Ovary (tissue), 3 donors: ENCODE results near the gene KCNAB1.
"Not testable (repeated sequence)": the region's sequence is repeated elsewhere in the genome, so short reads cannot be mapped to it uniquely, and the experiment has no call there.

Experiments used
- EP300 ChIP-seq: sonication (generic); formaldehyde crosslinking; IDR thresholded peaks from one replicate; pipeline ENCODE4 v1.6.1; 2017; ENCODE audit warnings: antibody characterized with exemption
- POLR2A ChIP-seq: fragments of 450-650 bp; IDR thresholded peaks from one replicate; pipeline ENCODE4 v1.6.1; 2017; ENCODE audit warnings: antibody characterized with exemption, mild to moderate bottlenecking, moderate library complexity
- TF ChIP-seq, protein P1 (sequence below), 3 donors: fragments of 450-650 bp in 2 of 3; fragments of 200-600 bp in 1 of 3; IDR thresholded peaks; one replicate each; pipeline versions ENCODE4 v1.5.1 to v1.8.0; 2016 to 2022; ENCODE audit warnings: antibody characterized with exemption in 3 of 3, mild to moderate bottlenecking in 1 of 3
- donor health status: DM: no; HTN: no; CAD: no.

DNA sequence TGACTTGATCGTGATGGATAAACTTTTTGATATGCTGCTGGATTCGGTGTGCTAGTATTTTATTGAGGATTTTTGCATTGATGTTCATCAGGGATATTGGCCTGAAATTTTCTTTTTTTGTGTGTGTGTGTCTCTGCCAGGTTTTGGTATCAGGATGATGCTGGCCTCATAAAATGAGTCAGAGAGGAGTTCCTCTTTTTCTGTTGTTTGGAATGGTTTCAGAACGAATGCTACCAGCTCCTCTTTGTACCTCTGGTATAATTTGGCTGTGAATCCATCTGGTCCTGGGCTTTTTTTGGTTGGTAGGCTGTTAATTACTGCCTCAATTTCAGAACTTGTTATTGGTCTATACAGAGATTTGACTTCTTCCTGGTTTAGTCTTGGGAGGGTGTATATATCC lies 76.8 kb downstream of the KCNAB1 start:
- TF ChIP-seq, protein P1, sequence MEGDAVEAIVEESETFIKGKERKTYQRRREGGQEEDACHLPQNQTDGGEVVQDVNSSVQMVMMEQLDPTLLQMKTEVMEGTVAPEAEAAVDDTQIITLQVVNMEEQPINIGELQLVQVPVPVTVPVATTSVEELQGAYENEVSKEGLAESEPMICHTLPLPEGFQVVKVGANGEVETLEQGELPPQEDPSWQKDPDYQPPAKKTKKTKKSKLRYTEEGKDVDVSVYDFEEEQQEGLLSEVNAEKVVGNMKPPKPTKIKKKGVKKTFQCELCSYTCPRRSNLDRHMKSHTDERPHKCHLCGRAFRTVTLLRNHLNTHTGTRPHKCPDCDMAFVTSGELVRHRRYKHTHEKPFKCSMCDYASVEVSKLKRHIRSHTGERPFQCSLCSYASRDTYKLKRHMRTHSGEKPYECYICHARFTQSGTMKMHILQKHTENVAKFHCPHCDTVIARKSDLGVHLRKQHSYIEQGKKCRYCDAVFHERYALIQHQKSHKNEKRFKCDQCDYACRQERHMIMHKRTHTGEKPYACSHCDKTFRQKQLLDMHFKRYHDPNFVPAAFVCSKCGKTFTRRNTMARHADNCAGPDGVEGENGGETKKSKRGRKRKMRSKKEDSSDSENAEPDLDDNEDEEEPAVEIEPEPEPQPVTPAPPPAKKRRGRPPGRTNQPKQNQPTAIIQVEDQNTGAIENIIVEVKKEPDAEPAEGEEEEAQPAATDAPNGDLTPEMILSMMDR (IDR thresholded peaks at IDR 0.05): not testable (repeated sequence)
- not testable (repeated sequence) for TF ChIP-seq POLR2A, EP300
